ENCODE results near the gene FRMD8. TPM values are rescaled to one million over a fixed set of nuclear protein-coding genes. Genes with fewer than 3 reads are reported as not detected.

Gene FRMD8
- total RNA-seq, 1 donor: 42.7 TPM

GRCh38 chr11:65357856-65358356, 28.5 kb upstream of the FRMD8 start:
- peak; percentile 22 for DNase-seq (ENCODE audit: low read depth)

DNA sequence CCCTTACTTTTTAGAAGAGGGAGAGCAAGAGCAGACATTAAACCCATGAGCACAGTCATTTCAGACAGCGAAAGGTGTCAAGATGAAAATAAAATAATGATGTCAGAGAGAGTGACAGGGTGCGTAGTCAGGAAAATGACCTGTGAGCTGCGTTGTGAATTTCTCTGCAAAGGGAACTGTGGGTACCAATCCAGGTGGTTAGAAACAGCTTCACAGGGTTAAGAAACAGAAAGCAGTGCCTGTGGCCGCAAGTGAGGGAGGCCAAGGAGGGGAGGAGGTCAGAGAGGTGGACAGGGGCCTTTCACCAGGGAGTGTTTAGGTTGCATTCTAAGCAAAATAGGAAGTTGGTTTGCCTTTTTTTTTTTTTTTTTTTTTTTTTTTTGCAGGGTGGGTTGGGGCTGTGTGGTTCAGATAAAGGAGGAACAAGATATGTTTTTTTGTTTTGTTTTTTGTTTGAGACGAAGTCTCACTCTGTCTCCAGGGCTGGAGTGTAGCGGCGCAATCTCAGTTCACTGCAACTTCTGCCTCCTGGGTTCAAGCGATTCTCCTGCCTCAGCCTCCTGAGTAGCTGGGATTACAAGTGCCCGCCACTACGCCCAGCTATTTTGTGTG, 24.0 kb upstream of the FRMD8 start:
- H3K4me3 ChIP-seq (ENCODE audit: low read depth, low read length): no peak overlapping the region
- no peak for DNase-seq (ENCODE audit: low read depth)
- TF ChIP-seq CTCF (IDR thresholded peaks at IDR 0.05; ENCODE audit: insufficient read depth, low read length): no peak

More at GRCh38 chr11:65357856-65358356, 28.5 kb upstream of the FRMD8 start:
- no peak overlapping the region for H3K4me3 ChIP-seq (ENCODE audit: low read depth, low read length)
- no peak for TF ChIP-seq CTCF (IDR thresholded peaks at IDR 0.05; ENCODE audit: insufficient read depth, low read length)

- H3K4me3 ChIP-seq (ENCODE audit: low read depth, low read length): no peak overlapping the region
- TF ChIP-seq CTCF (IDR thresholded peaks at IDR 0.05; ENCODE audit: insufficient read depth, low read length): no peak
- no peak for DNase-seq (ENCODE audit: low read depth)
These were observed 23.5 kb upstream of the FRMD8 start for GRCh38 chr11:65362966-65363365.

DNA sequence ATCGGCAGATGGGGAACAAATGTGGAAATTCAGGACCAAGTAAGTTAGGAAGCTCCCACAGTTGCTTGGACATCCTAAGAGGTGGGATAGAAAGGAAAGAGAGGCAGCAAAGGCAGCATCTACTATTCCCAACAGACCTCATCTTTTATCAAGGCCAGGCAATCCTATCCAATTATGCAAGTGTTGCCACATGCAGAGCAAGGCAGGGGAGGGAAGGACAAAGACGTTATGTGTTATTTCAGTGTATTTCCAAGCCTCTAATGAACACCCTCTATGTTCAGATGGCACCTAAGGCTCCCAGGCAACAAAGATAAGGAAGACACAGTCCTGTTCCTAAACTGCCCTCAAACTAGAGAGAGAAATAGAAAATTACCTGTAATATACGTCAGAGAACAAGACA, 22.7 kb upstream of the FRMD8 start:
- no peak for TF ChIP-seq CTCF (IDR thresholded peaks at IDR 0.05; ENCODE audit: insufficient read depth, low read length)
- H3K4me3 ChIP-seq (ENCODE audit: low read depth, low read length): no peak overlapping the region
- no peak for DNase-seq (ENCODE audit: low read depth)

DNA sequence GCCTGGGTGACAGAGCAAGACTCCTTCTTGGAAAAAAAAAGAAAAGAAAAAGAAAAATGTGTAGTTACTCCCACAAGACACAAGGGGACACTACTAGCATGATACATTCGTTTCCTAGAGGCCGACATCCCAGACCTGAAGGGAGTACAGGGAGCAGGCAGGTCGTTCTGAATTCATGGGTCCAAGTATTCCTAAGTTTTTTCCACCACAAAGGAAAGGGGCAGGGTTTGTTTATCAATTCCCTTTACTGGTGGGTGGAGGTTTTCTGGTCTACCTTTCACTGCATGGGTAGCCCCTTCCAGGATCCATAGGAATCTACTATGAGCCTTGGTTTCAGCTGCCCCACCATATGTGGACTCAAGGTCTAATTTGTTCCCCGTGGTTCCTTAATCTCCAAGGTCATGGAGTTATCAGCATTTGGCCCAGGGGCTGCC, 20.1 kb upstream of the FRMD8 start:
- DNase-seq (ENCODE audit: low read depth): peak; percentile 91
- no peak overlapping the region for H3K4me3 ChIP-seq (ENCODE audit: low read depth, low read length)
- peak; percentile 77 for TF ChIP-seq CTCF (IDR thresholded peaks at IDR 0.05; ENCODE audit: insufficient read depth, low read length)

- no peak for DNase-seq (ENCODE audit: low read depth)
- TF ChIP-seq CTCF (IDR thresholded peaks at IDR 0.05; ENCODE audit: insufficient read depth, low read length): no peak
- no peak overlapping the region for H3K4me3 ChIP-seq (ENCODE audit: low read depth, low read length)
These were observed 15.8 kb upstream of the FRMD8 start for GRCh38 chr11:65370659-65371049.
